H1 (cell line): ENCODE results near the gene TEX2. TPM values are rescaled to one million over a fixed set of nuclear protein-coding genes. Genes with fewer than 3 reads are reported as not detected.

Source experiments
- CTCF ChIA-PET: fragments of 300-600 bp; sonication (Branson Sonifier 250); formaldehyde crosslinking; loops from one replicate; lab custom pipeline; 2021; ENCODE audit not compliant: partially characterized antibody; lab: Charles Lee
- POLR2A ChIA-PET: fragments of 300-600 bp; sonication (Branson Sonifier 250); formaldehyde crosslinking; loops from one replicate; lab custom pipeline; 2021; ENCODE audit warnings: inconsistent platforms; ENCODE audit not compliant: partially characterized antibody; lab: Charles Lee
- DNase-seq, 2 experiments: peaks; one replicate each; pipeline versions ENCODE4 v3.0.0 to v3.0.0-alpha.2; 2010 to 2022; ENCODE audit warnings: low spot score in 2 of 2, low read depth in 1 of 2, mixed read lengths in 1 of 2
- FAIRE-seq: peaks from 2 replicates; lab custom pipeline; 2011; peaks lifted over from hg19 to GRCh38; lab: Jason Lieb, UNC
- H2AFZ ChIP-seq: 2 replicates; pipeline ENCODE4 v1.8.1; 2012; ENCODE audit warnings: low read length, inconsistent platforms
- H2AK5ac ChIP-seq: 2 replicates; pipeline ENCODE4 v1.6.1; 2013; ENCODE audit warnings: low read depth, low read length
- H2BK120ac ChIP-seq: replicated peaks from 2 replicates; pipeline ENCODE3; 2013; ENCODE audit warnings: low read depth, low read length, inconsistent platforms
- H2BK12ac ChIP-seq: 2 replicates; pipeline ENCODE4 v1.6.1; 2013; ENCODE audit warnings: low read depth, low read length
- H2BK15ac ChIP-seq: 2 replicates; pipeline ENCODE4 v1.6.1; 2013; ENCODE audit warnings: low read length
- H2BK20ac ChIP-seq: 2 replicates; pipeline ENCODE4 v1.6.1; 2013; ENCODE audit warnings: low read length
- H2BK5ac ChIP-seq: 2 replicates; pipeline ENCODE4 v1.6.1; 2013; ENCODE audit warnings: low read depth, low read length
- H3K14ac ChIP-seq: 2 replicates; pipeline ENCODE4 v1.6.1; 2013; ENCODE audit warnings: inconsistent platforms; ENCODE audit not compliant: insufficient read length
- H3K18ac ChIP-seq: 2 replicates; pipeline ENCODE4 v1.6.1; 2013; ENCODE audit warnings: low read length; ENCODE audit errors: extremely low read depth
- H3K23ac ChIP-seq: 2 replicates; pipeline ENCODE4 v1.6.1; 2013; ENCODE audit warnings: inconsistent platforms; ENCODE audit not compliant: insufficient read length
- H3K23me2 ChIP-seq: 2 replicates; pipeline ENCODE4 v1.6.1; 2013; ENCODE audit warnings: low read depth, low read length
- H3K27ac ChIP-seq: 2 replicates; pipeline ENCODE4 v1.6.1; 2011; ENCODE audit warnings: low read depth, low read length, inconsistent platforms
- H3K27me3 ChIP-seq, 4 experiments: replicated peaks in 1 of 4; 1 replicate in 1 of 4; 2 replicates in 3 of 4; pipeline versions ENCODE4 v1.6.1 to v1.8.1; 2011 to 2013; ENCODE audit warnings: low read length in 3 of 4, mild to moderate bottlenecking in 3 of 4, inconsistent platforms in 2 of 4, mixed read lengths in 2 of 4, moderate library complexity in 1 of 4; ENCODE audit not compliant: control insufficient read depth in 3 of 4, insufficient read depth in 3 of 4; ENCODE audit errors: extremely low read depth in 1 of 4
- H3K36me3 ChIP-seq, 4 experiments: 2 replicates each; pipeline versions ENCODE4 v1.6.1 to v1.8.1; 2011 to 2013; ENCODE audit warnings: mild to moderate bottlenecking in 4 of 4, low read length in 3 of 4, moderate library complexity in 2 of 4, control low read depth in 1 of 4, inconsistent platforms in 1 of 4; ENCODE audit not compliant: insufficient read depth in 4 of 4, control insufficient read depth in 2 of 4
- H3K4ac ChIP-seq: replicated peaks from 2 replicates; pipeline ENCODE3; 2013; ENCODE audit warnings: low read length, low read depth, mixed read lengths, inconsistent platforms; ENCODE audit not compliant: insufficient read length
- H3K4me1 ChIP-seq, 4 experiments: replicated peaks in 1 of 4; 1 replicate in 1 of 4; 2 replicates in 3 of 4; pipeline versions ENCODE4 v1.6.1 to v1.8.1; 2011 to 2013; ENCODE audit warnings: low read length in 3 of 4, inconsistent platforms in 2 of 4, mixed read lengths in 1 of 4; ENCODE audit not compliant: insufficient read depth in 4 of 4, control insufficient read depth in 3 of 4
- H3K4me2 ChIP-seq, 2 experiments: 2 replicates each; pipeline versions ENCODE4 v1.6.1 to v1.8.1; 2011 to 2013; ENCODE audit warnings: low read depth in 2 of 2, low read length in 2 of 2, control low read depth in 1 of 2, inconsistent platforms in 1 of 2, mild to moderate bottlenecking in 1 of 2; ENCODE audit not compliant: insufficient read depth in 1 of 2
- H3K4me3 ChIP-seq, 4 experiments: fragments of 200-600, 300-600 bp in 1 of 4; sonication (generic), shearing (Covaris generic), sonication (Bioruptor Twin) in 1 of 4; 2 replicates each; pipeline versions ENCODE4 v1.5.1 to v1.8.1; 2011 to 2016; ENCODE audit warnings: low read length in 4 of 4, low read depth in 3 of 4, control low read depth in 2 of 4, inconsistent platforms in 2 of 4, mild to moderate bottlenecking in 2 of 4, mixed read lengths in 1 of 4, moderate library complexity in 1 of 4; ENCODE audit not compliant: insufficient read depth in 2 of 4; ENCODE audit errors: extremely low read depth in 1 of 4
- H3K56ac ChIP-seq: replicated peaks from 2 replicates; pipeline ENCODE3; 2013; ENCODE audit warnings: low read depth, mild to moderate bottlenecking, mixed read lengths, low read length, inconsistent platforms; ENCODE audit not compliant: insufficient read length
- H3K79me1 ChIP-seq: 2 replicates; pipeline ENCODE4 v1.6.1; 2013; ENCODE audit warnings: low read depth, low read length, control low read depth
- H3K79me2 ChIP-seq, 2 experiments: 2 replicates each; pipeline versions ENCODE4 v1.6.1 to v1.8.1; 2012 to 2013; ENCODE audit warnings: low read length in 2 of 2, mild to moderate bottlenecking in 2 of 2, inconsistent platforms in 1 of 2; ENCODE audit not compliant: insufficient read depth in 2 of 2, control insufficient read depth in 1 of 2
- H3K9ac ChIP-seq, 4 experiments: replicated peaks in 1 of 4; 1 replicate in 1 of 4; 2 replicates in 3 of 4; pipeline versions ENCODE4 v1.6.1 to v1.8.1; 2011 to 2013; ENCODE audit warnings: low read depth in 3 of 4, low read length in 3 of 4, control low read depth in 2 of 4, mild to moderate bottlenecking in 2 of 4, moderate library complexity in 2 of 4, inconsistent platforms in 1 of 4; ENCODE audit errors: extremely low read depth in 1 of 4
- H3K9me3 ChIP-seq, 2 experiments: 2 replicates each; pipeline versions ENCODE4 v1.6.1 to v1.8.1; 2012 to 2013; ENCODE audit warnings: mild to moderate bottlenecking in 2 of 2, moderate library complexity in 2 of 2, control low read depth in 1 of 2, inconsistent platforms in 1 of 2, low read depth in 1 of 2, low read length in 1 of 2, mixed read lengths in 1 of 2; ENCODE audit not compliant: insufficient read depth in 2 of 2
- H4K20me1 ChIP-seq, 2 experiments: replicated peaks in 1 of 2; 2 replicates each; pipeline versions ENCODE3 to v1.8.1; 2011 to 2013; ENCODE audit warnings: inconsistent platforms in 2 of 2, low read length in 2 of 2, mild to moderate bottlenecking in 1 of 2; ENCODE audit not compliant: insufficient read depth in 2 of 2, control insufficient read depth in 1 of 2
- H4K5ac ChIP-seq: 2 replicates; pipeline ENCODE4 v1.6.1; 2013; ENCODE audit warnings: low read length, low read depth, mixed read lengths, inconsistent platforms; ENCODE audit not compliant: insufficient read length
- H4K8ac ChIP-seq: 2 replicates; pipeline ENCODE4 v1.8.0; 2013; ENCODE audit warnings: mild to moderate bottlenecking, moderate library complexity, low read length, inconsistent platforms; ENCODE audit not compliant: insufficient read depth; ENCODE audit errors: extremely low read depth
- H4K91ac ChIP-seq: replicated peaks from 2 replicates; pipeline ENCODE3; 2013; ENCODE audit warnings: low read length, mixed read lengths, inconsistent platforms; ENCODE audit not compliant: insufficient read length
- ATF2 ChIP-seq: IDR thresholded peaks from 2 replicates; pipeline ENCODE4 v1.6.1; 2012; ENCODE audit warnings: low read length, inconsistent platforms
- CTBP2 ChIP-seq: IDR thresholded peaks from 2 replicates; pipeline ENCODE4 v1.7.0; 2011; ENCODE audit warnings: borderline replicate concordance, mild to moderate bottlenecking, moderate library complexity, mixed read lengths, low read length; ENCODE audit not compliant: insufficient read depth, insufficient read length
- EGR1 ChIP-seq: IDR thresholded peaks from 2 replicates; pipeline ENCODE4 v1.6.1; 2011; ENCODE audit warnings: low read depth, low read length, borderline replicate concordance
- EZH2 ChIP-seq: fragments of 200-600 bp; sonication (generic); IDR thresholded peaks from 2 replicates; pipeline ENCODE4 v1.7.1; 2012; ENCODE audit warnings: low read depth, mild to moderate bottlenecking, moderate library complexity, low read length, inconsistent platforms; ENCODE audit not compliant: severe bottlenecking
- HDAC2 ChIP-seq, 2 experiments: fragments of 300-600 bp in 1 of 2; sonication (generic) in 1 of 2; IDR thresholded peaks; 2 replicates each; pipeline ENCODE4 v1.6.1; 2011 to 2012; ENCODE audit warnings: low read depth in 2 of 2, low read length in 2 of 2, mild to moderate bottlenecking in 2 of 2, moderate library complexity in 2 of 2, borderline replicate concordance in 1 of 2, inconsistent platforms in 1 of 2
- HDAC6 ChIP-seq: IDR thresholded peaks from one replicate; pipeline ENCODE4 v1.7.1; 2012; ENCODE audit warnings: low read depth, mild to moderate bottlenecking, inconsistent platforms, low read length, moderate library complexity
- KDM1A ChIP-seq: fragments of 200-600, 300-600 bp; sonication (generic); IDR thresholded peaks from 2 replicates; pipeline ENCODE4 v1.7.1; 2016; ENCODE audit warnings: mild to moderate bottlenecking, low read length, borderline replicate concordance
- PHF8 ChIP-seq: fragments of 200-600 bp; sonication (generic); conservative IDR thresholded peaks from 2 replicates; pipeline ENCODE4 v1.7.1; 2012; ENCODE audit warnings: low read depth, mild to moderate bottlenecking, inconsistent platforms, low read length, moderate library complexity
- POLR2A ChIP-seq, 2 experiments: IDR thresholded peaks; 1 replicate in 1 of 2; 2 replicates in 1 of 2; pipeline ENCODE4 v1.6.1; 2011; ENCODE audit warnings: low read depth in 2 of 2, low read length in 2 of 2, mild to moderate bottlenecking in 2 of 2; ENCODE audit errors: control extremely low read depth in 1 of 2
- RFX5 ChIP-seq: IDR thresholded peaks from 2 replicates; pipeline ENCODE4 v1.6.1; 2011; ENCODE audit warnings: low read depth, low read length, improper control_type of control experiment, borderline replicate concordance
- SUZ12 ChIP-seq: fragments of 200-600 bp; sonication (generic); IDR thresholded peaks from 2 replicates; pipeline ENCODE4 v1.6.1; 2012; ENCODE audit warnings: mild to moderate bottlenecking, inconsistent platforms, low read length, moderate library complexity, mixed read lengths
- TAF7 ChIP-seq: optimal IDR thresholded peaks from 2 replicates; pipeline ENCODE3; 2011; ENCODE audit warnings: low read depth, mild to moderate bottlenecking, inconsistent platforms, low read length, moderate library complexity, borderline replicate concordance
- WGBS, 2 experiments: shearing (Covaris generic) in 1 of 2; methylation state at CpG; one replicate each; pipeline versions ENCODE4 v1.1.6 to v1.1.7; 2013 to 2015; ENCODE audit warnings: low lambda C conversion rate in 2 of 2, mixed read lengths in 2 of 2, inconsistent platforms in 1 of 2, low coverage in 1 of 2, missing lambda C conversion rate in 1 of 2; ENCODE audit not compliant: insufficient replicate concordance in 2 of 2, insufficient coverage in 1 of 2, insufficient read length in 1 of 2; ENCODE audit errors: extremely low coverage in 1 of 2, missing lambda C conversion rate in 1 of 2; 5-methylcytosine and 5-hydroxymethylcytosine counted together
- polyA plus RNA-seq, 7 experiments: library from polyadenylated mRNA; depleted of rRNA in 3 of 7; stranded (reverse) in 5 of 7; unstranded in 2 of 7; fragments of >200 nt in 5 of 7; fragments of 200-250 nt in 2 of 7; gene quantifications; 1 replicate in 5 of 7; 2 replicates in 1 of 7; 4 replicates in 1 of 7; pipeline versions ENCODE4 v1.2.1 to v1.2.3, GENCODE V29; 2011 to 2013; ENCODE audit warnings: missing spikeins in 2 of 7, mixed read lengths in 2 of 7
- total RNA-seq: library from RNA; stranded (reverse); fragmentation: NEBNext Ultra II Directional; extraction: Animal tissue kit (Norgen Biotek cat#: 25700); gene quantifications from 2 replicates; pipeline ENCODE4 v1.2.1, GENCODE V29; 2021

Gene TEX2
- total and polyA plus RNA-seq, 2 of the 8 experiments (the other 6 are each of a cell fraction or from before 2014, with no cell fraction given) = 6.1 to 15.6 TPM

GRCh38 chr17:64183815-64184214 is 79.2 kb downstream of the TEX2 start:
- no peak overlapping the region for H3K9ac ChIP-seq
- no peak overlapping the region for H3K4me2 ChIP-seq
- no peak overlapping the region for H4K91ac ChIP-seq
- no peak overlapping the region for H2BK120ac ChIP-seq
- no peaks in the 10 kb centered on the region for H3K9me3 ChIP-seq
- no peaks in the 10 kb centered on the region; a peak in 1 of 7 replicates for H3K4me1 ChIP-seq
- H4K20me1 ChIP-seq = no peaks in the 10 kb centered on the region
- H3K23me2 ChIP-seq = no peaks in the 10 kb centered on the region
- H2BK20ac ChIP-seq = no peak overlapping the region
- H3K27me3 ChIP-seq = no peaks in the 10 kb centered on the region
- no peak overlapping the region for H3K27ac ChIP-seq
- no peak overlapping the region for H2AFZ ChIP-seq
- no peak overlapping the region for H3K56ac ChIP-seq
- ChIA-PET CTCF (interaction anchor here (0.7 to 1.9 kb wide), 4 partner anchors 9 to 1836 kb away, joined by 3 to 4 read pairs (median 4); no protein-coding TSS in a partner anchor), POLR2A (interaction anchor here (0.9 to 1.5 kb wide), 3 partner anchors 9 to 79 kb away, joined by 3 read pairs; no protein-coding TSS in a partner anchor)
- no peak overlapping the region for H3K14ac ChIP-seq
- H3K18ac ChIP-seq = no peak overlapping the region
- no peaks in the 10 kb centered on the region for H3K79me1 ChIP-seq
- H4K5ac ChIP-seq = no peak overlapping the region
- no peak overlapping the region for H4K8ac ChIP-seq
- H2BK15ac ChIP-seq = no peak overlapping the region
- H3K36me3 ChIP-seq = no peaks in the 10 kb centered on the region
- no peak overlapping the region for H2BK12ac ChIP-seq
- H2BK5ac ChIP-seq = no peak overlapping the region
- FAIRE-seq (no peak), DNase-seq (no peak)
- H3K79me2 ChIP-seq = no peaks in the 10 kb centered on the region
- H2AK5ac ChIP-seq = no peak overlapping the region
- H3K23ac ChIP-seq = no peak overlapping the region
- WGBS, 2 experiments = 93% methylated on average over 4 of the region's 4 CpGs; no CpG with 5 or more reads in 1 of the 2 experiments
- no peak overlapping the region for H3K4ac ChIP-seq
- no peak overlapping the region for H3K4me3 ChIP-seq
- TF ChIP-seq POLR2A (IDR thresholded peaks at IDR 0.05; ENCODE audit: control extremely low read depth in 1 of 2, low read depth in 2 of 2, low read length in 2 of 2) = no peak
- no peak for TF ChIP-seq ATF2
- no peak for TF ChIP-seq SUZ12
- TF ChIP-seq KDM1A = no peak
- TF ChIP-seq RFX5 = no peak
- TF ChIP-seq EGR1 = no peak
- no peak for TF ChIP-seq CTBP2
- no peak for TF ChIP-seq HDAC6
- no peak for TF ChIP-seq PHF8
- no peak for TF ChIP-seq TAF7
- no peak for TF ChIP-seq HDAC2 (IDR thresholded peaks at IDR 0.05; ENCODE audit: borderline replicate concordance in 1 of 2, low read depth in 2 of 2, low read length in 2 of 2)
- TF ChIP-seq EZH2 = no peak
